NCI-H2107 treated with DMSO at 0.1 percent for 48 hours (cell line): ENCODE data around the gene ZW10.

Experiments
- DNase-seq: peaks from one replicate; lab custom pipeline; 2025; ENCODE audit not compliant: unreplicated experiment; lab: John Stamatoyannopoulos, UW

The ZW10 gene

GRCh38 chr11:113698515-113698914, 75.0 kb downstream of the ZW10 start:
- no peak for DNase-seq

GRCh38 chr11:113697756-113698407, 75.6 kb downstream of the ZW10 start:
- no peak for DNase-seq

- DNase-seq: no peak
Measured at GRCh38 chr11:113697111-113697510, 76.4 kb downstream of the ZW10 start.

- DNase-seq: no peak
Measured at GRCh38 chr11:113695207-113695606, 78.3 kb downstream of the ZW10 start.

DNA sequence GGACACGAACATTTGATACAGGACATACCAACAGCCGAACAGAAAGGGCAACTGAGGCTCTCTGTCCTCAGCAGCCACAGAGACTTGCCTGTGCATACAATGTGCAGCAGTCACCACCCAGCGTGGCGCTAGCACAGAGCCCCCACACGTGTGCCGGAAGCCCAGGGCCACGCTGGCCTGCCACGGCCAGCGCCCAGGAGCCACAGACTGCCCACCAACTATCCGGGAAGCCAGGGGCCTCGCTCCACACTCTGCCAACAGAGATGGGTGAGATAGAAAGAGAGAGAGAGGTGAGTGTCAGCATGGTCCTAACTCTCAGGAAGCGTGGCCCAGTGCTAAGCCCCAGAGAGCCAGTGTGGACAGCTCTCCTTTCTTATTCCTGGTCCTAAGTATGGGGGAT, 79.1 kb downstream of the ZW10 start:
- DNase-seq: no peak

DNA sequence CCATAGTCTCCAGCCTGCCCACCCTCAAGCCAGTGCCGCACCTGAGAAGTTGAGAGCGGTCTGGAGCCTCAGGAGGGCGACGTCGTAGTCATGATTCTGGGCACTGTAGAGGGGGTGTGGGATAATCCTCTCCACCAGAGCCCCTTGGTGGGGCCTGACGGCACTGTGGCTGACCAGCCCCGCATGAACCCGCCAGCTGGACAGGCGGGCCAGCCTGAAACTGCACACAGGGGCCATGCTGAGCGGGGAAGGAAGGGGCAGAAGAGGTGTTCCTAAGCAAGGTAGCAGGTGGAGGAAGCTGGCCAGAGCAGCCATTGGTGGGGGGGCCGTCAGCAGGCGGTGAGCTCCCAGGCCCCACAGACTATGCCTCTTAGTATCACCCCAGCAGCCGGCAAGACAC, 80.5 kb downstream of the ZW10 start:
- DNase-seq: no peak

DNA sequence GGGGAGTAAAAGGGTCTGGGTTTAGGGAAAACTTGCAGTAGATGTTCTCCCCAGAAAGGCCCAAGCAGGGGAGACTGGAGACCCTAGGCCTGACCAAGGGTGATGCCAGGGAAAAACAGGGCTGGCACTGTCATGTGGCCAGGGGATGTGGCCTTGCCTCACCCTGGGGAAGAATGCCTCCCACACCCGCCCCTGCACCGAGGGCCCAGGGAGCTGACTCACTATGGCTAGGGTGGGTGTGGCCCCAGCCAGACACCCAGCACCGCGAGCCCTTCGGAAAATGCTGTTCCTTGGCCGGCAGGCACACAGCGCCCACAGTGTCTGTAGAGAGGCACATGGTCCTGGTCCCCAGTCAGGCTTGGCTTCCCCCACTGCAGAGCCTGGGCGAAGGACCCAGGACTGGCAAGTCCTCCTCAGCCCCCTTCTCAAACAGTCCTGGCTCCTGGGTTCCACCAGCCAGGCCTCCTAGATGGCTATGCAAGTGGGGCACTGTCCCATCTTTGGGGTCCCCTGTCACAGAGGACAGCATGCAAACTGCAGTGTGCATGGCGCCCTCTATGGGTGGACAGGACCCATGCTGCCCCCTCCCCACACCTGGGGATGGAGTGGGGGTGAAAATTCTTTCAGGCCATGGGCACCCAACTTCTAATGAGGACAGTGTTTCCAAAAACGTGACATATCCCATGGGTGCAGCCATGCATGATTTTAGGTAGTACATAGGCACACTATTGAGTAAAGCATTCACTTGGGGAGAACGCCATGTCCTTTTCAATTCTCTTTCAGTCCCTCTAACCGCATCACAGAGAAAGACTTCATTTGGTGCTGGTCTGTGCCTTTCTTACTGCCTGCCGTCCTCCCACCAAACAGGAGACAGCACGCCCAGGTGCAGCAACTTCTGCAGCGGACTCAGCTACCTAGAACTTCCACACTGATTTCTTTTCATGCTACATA, 82.6 kb downstream of the ZW10 start:
- no peak for DNase-seq

GRCh38 chr11:113689768-113690618, 83.5 kb downstream of the ZW10 start:
- no peak for DNase-seq

- no peak for DNase-seq
Measured at GRCh38 chr11:113685654-113686359, 87.7 kb downstream of the ZW10 start.

DNA sequence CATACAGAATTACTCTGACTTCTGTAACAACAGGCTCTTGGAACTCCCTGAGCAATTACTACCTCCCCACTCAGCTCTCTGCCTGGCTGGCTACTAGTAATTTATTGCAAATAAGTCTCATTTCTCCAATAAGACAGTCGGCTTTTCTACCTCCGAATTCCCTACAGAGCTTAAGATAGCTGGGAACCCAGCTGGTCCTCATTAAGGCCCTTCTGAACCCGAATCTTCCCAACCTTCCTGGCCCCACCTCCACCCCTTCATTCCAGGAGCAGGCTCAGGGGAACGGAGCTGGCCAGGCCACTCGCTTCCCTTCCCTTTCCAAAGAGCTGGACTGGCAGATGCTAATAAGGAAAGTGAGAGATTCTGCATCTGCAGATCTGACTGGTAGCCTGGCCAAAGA, 89.0 kb downstream of the ZW10 start:
- no peak for DNase-seq

GRCh38 chr11:113683481-113684046, 89.9 kb downstream of the ZW10 start:
- no peak for DNase-seq
